GM20000 (cell line): Measurements from ENCODE around the gene GGACT.

Experiments used
- DNase-seq: peaks from one replicate; pipeline ENCODE4 v3.0.0; 2012; ENCODE audit warnings: low spot score
- TF ChIP-seq, protein P1 (sequence below): IDR thresholded peaks from 2 replicates; pipeline ENCODE4 v1.5.1; 2012; ENCODE audit warnings: mild to moderate bottlenecking, control low read depth; ENCODE audit errors: extremely low read depth, missing control alignments

The GGACT gene

DNA sequence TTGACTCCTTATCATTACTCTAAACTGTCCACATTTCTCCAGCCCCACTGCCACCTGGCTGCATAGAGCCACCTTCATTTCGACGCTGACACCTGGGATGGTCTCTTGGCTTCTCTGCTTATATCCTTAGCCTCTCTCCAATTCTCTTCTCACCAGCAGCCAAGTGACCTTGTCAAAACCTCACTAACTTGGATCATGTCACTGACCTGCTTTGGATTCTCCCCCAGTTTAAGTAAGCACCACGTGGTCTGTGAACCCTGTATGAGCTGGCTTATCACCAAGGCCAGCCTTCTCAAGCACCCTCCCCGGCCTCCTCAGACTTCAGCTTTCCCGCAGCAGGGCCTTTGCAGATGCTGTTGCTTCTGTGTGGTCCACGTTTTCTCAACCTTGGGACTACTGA, 12.3 kb upstream of the GGACT start:
- TF ChIP-seq, protein P1, sequence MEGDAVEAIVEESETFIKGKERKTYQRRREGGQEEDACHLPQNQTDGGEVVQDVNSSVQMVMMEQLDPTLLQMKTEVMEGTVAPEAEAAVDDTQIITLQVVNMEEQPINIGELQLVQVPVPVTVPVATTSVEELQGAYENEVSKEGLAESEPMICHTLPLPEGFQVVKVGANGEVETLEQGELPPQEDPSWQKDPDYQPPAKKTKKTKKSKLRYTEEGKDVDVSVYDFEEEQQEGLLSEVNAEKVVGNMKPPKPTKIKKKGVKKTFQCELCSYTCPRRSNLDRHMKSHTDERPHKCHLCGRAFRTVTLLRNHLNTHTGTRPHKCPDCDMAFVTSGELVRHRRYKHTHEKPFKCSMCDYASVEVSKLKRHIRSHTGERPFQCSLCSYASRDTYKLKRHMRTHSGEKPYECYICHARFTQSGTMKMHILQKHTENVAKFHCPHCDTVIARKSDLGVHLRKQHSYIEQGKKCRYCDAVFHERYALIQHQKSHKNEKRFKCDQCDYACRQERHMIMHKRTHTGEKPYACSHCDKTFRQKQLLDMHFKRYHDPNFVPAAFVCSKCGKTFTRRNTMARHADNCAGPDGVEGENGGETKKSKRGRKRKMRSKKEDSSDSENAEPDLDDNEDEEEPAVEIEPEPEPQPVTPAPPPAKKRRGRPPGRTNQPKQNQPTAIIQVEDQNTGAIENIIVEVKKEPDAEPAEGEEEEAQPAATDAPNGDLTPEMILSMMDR, result no peak
- DNase-seq, result no peak

DNA sequence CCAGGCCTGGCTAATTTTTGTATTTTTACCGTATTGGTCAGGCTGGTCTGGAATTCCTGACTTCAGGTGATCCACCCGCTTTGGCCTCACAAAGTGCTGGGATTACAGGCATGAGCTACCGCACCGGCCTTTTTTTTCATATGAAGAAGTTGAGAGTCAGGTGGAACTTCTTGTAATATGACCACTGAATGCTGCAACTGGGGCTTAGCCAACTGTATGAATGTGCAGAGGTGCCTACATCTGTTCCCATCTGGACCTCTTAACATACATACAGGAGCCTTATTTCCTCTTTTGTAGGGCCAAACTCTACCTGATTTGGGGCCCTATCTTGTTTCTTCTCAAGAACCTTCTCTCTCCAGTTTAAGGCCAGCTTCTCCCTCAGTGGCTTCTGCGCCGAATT, 11.9 kb upstream of the GGACT start:
- DNase-seq, result no peak
- TF ChIP-seq, protein P1, result no peak

DNA sequence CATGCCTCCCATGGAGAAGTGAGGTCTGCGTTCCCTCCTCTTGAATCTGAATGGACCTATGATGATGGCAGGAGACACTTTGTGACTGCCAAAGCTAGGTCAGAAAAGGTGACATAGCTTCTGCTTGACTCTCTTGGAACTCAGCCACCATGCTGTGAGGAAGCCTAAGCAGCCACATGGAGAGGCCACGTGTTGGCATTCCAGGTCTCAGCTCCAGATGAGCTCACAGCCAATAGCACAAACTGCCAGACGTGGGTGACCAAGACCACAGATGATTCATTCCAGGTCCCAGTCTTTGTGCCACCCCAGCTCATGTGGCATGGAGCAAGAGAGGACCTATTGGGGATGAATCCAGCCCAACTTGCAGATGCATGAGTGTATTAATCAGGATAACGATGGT, 8.7 kb upstream of the GGACT start:
- TF ChIP-seq, protein P1, result no peak

DNA sequence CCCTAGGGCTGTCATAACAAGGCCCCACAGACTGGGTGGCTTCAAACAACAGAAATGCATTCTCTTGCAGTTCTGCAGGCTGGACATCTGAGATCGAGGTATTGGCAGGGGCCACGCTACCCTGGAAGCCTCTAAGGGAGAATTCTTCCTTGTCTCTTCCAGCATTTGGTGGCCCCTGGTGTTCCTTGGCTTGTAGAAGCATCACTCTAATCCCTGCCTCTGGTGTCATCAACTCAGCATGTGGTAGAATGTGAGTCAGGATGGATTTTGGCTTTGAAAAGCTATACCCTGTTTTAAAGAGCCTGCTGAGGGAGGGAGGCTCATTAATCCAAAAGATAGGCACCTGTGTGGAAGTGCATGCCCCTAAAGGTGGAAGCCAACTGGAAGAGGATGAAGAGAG, 7.9 kb upstream of the GGACT start:
- no peak for DNase-seq
- TF ChIP-seq, protein P1, result no peak

More for the DNA sequence above, 8.7 kb upstream of the GGACT start:
- no peak for DNase-seq

DNA sequence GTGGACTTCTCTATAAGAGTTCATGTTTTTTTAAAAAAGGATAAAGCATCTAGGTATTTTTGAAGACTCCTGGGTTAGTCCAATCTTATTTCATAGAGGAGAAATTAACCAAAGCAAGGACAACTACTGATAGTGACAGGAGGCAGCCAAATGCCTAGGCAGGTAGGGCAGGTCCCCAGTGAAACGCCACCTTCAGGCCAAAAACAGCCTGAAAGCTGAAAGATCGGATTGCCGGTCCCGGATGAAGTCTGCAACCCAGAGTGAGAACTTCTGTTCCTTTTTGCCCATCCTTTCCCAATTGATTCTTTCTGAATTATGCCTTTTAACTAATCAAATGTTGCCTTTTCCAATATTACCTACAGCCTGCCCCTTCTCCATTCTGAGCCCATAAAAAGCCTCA, 6.1 kb upstream of the GGACT start:
- TF ChIP-seq, protein P1, result no peak
- DNase-seq, result no peak

DNA sequence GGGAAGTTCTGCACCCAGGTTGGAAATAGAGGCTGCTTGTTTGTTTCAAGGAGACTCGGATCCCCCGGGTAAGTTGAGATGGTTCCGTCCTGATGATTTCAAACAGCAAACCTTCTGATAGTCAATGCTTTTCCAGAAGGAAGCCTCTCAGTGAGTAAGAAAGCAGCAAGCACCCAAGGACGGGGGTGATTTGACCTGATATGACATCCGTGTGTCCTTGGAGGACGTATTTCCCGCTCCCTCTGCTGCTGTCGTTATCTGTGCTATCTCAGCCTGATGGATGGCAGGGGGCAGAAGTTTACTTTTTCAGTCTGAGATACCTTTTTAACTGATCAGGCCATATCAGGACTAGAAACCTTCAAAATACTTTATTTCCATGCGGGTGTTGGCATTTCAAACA, 5.7 kb upstream of the GGACT start:
- no peak for DNase-seq
- TF ChIP-seq, protein P1, result no peak

DNA sequence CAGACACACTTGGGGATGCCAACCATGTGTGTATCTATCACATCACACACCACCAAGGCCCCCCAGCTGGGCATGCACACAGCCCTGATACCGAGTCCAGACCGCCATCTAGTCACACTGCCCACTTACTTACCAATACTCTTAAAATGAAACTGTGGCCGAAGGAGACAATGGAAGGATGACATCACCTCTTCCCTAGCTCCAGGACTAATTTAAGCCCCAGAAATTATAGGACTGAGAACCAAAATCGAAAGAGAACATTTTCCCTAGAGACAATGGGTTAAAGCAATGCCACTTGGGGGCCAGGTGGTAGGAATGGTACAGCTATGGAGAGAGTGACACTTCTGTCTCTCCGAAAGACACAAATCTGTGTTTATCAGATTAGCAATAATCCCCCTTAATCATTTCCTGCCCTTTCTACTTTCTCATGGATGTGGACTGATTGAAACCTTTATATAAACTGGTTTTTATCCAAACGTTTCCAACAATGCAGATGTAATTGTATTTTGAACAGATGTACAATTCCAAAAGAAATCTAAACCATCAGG, 663 bp upstream of the GGACT start:
- DNase-seq, result no peak

More for the DNA sequence above, 663 bp upstream of the GGACT start:
- TF ChIP-seq, protein P1, result no peak
